GM19193 (cell line): Measurements from ENCODE around the gene SLC25A13.

ENCODE experiments used
- POLR2A ChIP-seq: IDR thresholded peaks from 4 replicates; pipeline ENCODE4 v1.6.1; 2011; ENCODE audit not compliant: insufficient read depth, insufficient read length; ENCODE audit errors: extremely low read depth

Gene SLC25A13

DNA sequence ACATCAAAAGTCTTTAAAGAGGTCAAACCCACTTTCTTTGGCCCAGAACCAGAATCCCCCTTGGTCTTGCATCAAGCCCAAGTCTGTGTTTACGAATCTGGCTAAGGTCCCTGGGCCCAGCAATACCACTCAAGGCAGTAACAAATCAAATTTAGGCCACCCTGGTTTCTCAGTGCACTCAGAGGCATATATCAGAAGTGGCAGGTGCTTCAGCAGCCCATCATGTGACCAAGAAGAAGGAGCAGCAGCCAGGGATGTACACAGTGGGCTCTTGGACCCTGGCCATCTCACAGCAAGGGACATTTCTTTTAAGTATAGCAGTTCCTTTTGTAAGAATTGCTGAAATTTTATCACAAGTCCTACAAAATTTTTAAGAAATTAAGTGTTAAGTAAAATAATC lies 7.3 kb upstream of the SLC25A13 start:
- no peak for TF ChIP-seq POLR2A

DNA sequence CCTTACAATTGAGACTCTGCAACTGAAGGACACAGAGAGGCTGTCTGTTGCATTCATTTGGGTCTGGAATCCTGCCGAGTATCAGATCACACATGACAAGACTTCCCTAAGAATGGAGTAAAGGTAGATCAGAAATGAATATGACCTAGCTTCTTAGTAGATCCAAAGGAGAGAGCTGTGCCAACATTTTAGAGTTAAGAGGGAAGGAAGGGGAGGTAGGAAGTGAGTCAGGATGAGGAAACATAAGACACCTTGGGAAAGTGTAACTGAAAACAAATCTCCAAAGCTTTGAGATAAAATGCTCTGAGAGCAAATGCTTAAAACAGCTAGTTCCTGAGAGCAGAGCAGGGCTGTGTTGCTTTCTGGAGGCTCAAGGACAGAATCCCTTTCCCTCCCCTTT lies 6.1 kb upstream of the SLC25A13 start:
- no peak for TF ChIP-seq POLR2A

DNA sequence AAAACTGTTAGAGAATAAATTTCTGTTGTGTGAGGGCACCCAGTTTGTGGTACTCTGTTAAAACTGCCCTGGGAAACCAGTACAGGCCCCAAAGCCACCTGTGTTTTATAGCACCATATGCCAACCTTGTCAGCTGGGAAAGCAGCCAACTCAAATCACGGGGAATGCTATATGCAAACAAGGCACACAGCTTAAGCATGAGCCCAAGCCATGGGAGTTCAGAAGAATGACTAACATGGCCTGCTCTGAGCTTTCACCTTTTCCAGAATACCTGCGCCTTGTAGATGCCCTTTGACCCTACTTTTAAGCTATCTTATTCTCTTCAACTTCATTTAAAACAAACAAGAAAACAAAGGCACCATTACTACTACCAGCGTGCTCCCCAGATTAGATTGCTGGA lies 5.5 kb upstream of the SLC25A13 start:
- no peak for TF ChIP-seq POLR2A

DNA sequence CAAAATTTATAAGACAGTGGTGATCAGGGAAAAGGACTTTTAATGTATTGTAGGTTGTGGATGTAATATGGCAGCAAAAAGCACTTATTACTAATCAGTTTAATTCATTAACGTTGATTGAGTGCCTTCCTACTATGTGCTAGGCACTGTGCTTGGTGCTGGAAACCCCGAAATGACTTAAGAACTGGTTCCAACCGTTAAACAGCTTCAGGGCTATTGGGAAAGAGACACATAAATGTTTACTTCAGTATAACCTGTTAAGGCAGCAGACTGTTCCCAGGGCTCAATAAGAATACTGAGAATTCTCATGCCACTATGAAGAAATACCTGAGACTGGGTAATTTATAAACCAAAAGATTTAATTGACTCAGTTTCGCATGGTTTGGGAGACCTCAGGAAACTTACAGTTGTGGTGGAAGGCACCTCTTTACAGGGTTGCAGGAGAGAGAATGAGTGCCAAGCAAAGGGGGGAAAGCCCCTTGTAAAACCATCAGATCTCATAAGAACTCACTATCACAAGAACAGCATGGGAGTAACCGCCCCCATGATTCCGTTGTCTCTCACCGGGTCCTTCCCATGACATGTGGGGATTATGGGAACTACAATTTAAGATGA lies 1.1 kb upstream of the SLC25A13 start:
- no peak for TF ChIP-seq POLR2A

DNA sequence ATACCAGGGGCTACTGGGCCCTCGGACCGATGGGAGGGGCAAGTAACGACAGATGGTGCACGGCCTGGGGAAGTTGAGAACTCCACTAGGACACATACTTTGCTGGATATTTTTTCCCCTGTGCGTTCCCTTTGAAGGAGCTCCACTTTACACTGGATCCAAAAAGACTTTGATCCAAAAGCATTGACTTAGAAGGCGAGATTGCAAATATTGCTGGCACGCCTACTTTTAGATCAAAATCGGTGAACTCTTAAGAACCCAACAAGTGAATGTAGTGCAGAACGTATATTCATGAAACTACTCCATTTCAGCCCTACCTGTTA lies 436 bp upstream of the SLC25A13 start:
- no peak for TF ChIP-seq POLR2A

DNA sequence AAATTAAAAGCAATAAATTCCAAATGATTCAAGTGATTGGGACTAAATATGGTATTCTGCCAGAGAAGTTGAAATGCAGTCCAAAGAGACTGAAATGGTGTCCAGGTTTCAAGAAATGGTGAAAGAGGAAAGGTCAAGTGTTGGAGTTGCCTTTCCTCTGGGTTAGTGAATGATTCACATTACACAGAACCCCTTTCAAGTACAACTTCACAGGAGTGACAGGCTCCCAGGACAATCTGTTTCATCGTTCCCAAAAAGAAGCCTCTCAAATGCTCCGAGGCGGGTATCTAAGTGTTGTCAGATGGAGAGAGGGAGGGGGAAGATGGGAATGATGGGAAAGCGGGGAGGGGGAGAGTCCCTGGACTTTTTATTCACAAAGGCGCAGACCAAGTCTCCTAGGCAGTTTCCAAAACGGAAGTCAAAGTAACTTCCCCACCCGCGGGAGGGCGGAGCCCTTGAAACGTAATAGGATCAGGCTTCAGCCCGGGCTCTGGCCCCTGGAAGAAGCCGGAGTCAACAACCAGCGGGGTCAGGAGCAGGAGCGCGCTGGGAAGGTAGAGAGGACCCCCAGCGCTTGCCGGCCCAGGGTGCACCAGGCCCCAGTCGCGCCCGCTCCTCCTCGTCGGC lies 754 bp downstream of the SLC25A13 start:
- no peak for TF ChIP-seq POLR2A

DNA sequence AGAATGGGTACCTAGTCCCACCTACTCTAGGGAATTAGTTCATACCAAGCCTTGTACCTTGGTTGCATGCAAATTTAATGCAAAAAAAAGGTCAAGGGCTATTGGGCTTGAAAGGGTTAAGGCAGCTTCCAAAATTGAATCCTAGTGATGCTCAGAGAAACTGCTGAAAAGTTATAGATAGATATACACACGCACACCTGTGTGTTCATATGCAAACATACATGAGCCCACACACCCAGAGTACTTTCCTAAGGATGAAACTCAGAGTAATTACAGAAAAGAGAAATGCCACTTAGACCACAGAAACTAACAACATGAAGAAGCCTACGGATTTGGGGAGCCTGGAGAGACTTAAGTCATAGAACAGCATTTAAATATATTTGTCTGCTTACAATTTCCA lies 1.5 kb downstream of the SLC25A13 start:
- TF ChIP-seq POLR2A, result no peak

DNA sequence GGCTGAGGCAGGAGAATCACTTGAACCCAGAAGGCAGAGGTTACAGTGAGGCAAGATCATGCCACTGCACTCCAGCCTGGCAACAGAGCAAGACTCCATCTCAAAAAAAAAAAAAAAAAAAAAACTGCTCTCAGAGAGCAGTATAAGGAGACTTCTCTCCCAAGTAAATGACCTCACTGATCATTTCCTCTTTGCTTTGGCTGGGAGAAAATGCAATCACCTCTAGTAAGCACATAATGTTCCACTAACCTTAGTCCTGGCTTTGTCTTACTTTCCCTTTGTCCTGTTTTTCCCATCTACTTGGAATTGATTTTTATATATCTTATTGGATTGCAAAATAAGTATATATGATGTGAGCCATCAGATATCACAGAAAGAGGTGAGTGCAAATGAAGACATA lies 2.5 kb downstream of the SLC25A13 start:
- TF ChIP-seq POLR2A, result no peak

DNA sequence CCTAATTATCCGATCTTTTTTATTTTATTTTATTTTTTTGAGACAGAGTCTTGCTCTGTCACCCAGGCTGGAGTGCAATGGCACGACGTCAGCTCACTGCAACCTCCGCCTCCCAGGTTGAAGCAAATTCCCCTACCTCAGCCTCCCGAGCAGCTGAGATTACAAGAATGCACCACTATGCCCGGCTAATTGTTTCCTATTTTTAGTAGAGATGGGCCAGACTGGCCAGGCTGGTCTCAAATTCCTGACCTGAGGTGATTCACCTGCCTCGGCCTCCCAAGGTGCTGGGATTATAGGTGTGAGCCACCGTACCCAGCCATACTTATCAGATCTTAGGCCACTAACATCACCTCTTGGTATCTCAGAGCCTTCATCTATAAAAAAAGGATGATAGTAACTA lies 4.9 kb downstream of the SLC25A13 start:
- TF ChIP-seq POLR2A, result no peak

DNA sequence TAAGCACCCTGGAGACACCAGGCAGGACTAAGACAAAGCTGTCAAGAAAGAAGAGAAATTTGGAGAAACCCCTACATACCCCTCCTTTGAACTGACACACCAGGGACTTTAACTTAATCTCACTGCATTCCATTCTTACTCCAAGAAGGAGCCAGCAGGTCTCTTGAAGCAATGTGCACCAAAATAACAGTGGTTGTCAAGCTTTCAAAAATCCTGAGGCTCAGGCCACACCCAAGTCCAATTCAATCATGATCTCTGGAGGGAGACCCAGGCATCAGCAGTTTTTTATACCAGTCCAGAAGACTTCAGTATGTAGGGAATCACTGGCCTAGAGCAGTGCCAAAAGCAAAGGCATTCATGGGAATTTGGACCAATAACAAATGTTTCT lies 6.8 kb downstream of the SLC25A13 start:
- no peak for TF ChIP-seq POLR2A

DNA sequence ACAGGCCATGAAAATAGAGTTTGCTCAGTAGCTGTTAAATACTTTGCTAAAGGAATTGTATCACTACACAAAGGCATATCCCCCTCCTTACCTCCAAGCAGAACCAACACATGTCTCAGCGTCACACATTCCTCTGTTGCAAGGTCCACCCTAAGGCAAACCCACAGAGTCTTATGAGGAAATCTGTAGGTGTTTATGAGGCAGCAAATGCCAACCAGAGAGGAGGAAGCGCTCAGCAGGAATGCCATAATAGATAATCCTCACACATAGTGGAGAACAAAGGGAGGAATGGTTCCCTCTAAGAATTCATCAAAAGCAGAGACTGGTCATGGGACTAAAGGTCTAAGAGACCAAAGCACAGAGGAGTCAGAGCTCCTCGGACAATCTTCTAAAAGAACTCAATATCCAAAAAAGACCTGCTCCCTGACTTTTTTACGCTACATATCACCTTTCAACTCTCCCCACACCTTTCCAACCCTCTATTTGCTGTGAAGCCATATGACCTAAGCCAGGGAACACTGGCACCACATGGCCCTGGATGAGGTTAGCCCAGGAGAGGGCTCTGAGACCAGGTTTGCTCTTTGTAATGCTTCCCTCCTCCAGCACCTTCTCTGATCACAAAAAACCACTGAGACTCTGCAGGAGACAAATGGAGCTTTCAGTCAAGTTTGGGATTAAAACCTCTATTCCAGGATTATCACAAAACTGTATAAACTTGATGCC lies 7.3 kb downstream of the SLC25A13 start:
- no peak for TF ChIP-seq POLR2A

DNA sequence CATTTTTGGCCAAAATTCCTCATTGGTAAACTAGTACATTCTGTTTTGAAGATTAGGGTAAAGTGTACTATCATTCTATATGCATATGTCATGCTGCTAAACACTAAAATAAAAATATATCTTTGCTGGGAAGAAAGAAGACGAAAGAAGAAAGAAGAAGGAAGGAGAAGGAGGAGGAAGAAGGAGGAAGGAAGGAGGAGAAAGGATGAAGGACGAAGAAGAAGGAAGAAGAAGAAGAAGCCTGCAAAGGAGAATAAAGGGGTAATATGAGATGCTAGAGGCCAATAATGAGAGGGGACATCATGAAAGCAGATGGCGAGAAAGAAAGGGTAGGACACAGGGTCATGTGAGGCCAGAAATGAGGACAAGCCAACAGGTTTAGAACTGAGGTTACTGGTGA lies 8.0 kb downstream of the SLC25A13 start:
- TF ChIP-seq POLR2A, result no peak

DNA sequence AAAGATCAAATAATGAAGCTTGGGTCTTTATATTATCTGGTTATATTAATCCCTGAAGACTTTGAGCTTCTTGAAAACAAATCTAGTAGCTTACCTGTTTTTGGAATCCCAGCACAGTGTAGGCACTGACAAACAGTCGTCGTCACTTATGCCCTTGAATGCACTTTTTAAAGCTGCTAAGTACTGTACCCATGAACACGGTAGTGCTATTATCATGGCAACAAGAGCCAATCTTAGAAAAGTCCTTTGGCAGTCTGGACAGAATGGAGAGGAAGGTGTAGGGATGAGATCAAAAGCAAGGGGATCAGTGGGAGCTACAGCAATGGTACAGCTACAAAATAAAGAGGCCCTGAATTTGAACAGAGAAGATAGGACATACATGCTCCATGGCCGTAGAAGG lies 9.4 kb downstream of the SLC25A13 start:
- no peak for TF ChIP-seq POLR2A

DNA sequence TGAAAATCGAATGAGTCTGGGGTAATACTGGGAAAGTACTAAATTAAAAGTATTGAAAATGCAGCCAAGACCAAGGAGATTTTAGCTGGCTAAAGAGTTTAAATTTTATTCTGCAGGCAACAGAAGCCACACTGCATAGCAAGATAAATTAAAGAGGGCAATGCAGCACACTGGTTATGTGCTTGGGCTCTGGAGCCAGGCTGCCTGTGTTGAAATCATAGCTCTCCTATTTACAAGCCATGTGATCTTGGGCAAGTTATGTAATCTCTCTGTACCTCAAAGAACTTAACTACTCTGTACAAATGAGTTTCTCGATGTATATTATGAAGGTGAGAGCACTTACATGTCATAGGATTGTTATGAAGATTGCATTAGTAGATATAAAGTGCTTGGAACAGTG lies 9.9 kb downstream of the SLC25A13 start:
- TF ChIP-seq POLR2A, result no peak

DNA sequence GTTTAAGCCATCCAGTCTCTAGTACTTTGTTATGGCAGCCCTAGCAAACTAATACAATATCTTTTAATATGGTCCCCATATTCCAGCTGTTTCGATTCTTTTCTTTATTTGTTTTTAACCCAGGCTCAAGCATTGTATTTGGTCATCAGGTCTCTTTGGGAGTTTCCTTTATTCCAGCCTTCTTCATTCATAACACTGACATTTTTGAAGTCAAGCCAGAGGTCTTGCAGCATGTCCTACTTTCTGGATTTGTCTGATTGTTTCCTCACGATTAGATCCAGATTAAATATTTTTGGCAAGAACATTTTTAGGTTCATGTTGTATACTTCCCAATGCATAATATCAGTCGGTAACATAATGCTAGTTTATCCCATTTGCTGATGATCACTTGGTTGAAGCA lies 11.8 kb downstream of the SLC25A13 start:
- TF ChIP-seq POLR2A, result no peak

DNA sequence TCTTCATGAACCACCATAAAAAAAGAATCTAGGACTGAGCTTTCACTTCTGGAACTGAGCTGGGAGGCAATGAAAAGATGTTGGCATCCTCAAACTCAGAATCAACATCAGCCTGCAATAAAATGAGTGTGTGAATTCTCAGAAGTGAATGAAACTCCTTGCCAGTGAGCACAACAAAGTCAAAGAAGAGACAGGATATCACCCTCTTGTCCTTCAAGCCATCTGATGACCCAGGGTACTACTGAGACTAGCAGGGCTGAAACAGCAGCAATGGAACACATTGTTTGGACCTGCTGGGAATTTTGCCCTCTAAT lies 13.0 kb downstream of the SLC25A13 start:
- TF ChIP-seq POLR2A, result no peak

DNA sequence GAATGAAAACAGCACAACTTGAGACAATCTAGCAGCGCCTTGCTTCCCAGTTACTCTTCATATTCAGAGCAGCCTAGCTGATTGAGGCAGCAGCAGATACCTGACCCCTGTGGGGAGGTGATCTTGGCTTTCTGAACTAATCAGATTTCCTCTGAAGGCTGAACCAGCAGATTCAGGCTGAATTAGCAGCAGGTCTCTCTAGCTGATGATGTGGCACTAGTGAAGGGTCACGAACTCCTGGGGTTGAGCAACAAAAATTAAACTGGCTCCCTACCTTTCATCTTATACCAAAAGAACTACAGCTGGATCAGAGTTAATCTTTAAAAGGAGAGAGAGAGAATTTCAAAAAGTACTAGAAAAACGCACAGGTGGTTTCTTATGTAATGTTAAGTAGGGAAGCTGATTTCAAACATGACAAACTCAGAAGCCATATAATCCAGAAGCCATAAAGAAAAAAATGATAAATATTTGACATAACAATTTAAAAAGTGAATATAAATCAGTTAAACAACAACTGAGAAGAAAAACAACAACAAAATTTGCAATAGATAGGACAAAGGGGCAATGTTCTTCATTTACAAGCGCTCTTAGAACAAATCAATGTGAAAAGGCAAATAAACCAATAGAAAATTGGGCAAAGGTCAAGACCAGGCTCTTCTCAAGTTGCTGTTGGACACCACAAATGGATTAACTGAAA lies 13.5 kb downstream of the SLC25A13 start:
- TF ChIP-seq POLR2A, result no peak
